Hematopoietic multipotent progenitor cell treated with erythropoietin and hydrocortisone succinate and interleukin-3 and kit ligand, for 15 days (in vitro differentiated cells): Measurements from ENCODE around the gene DMKN.

Experiments
- DNase-seq: peaks from one replicate; pipeline ENCODE4 v3.0.0-alpha.2; 2015; ENCODE audit warnings: low spot score

The DMKN gene

GRCh38 chr19:35513628-35514281, at the start of gene DMKN:
Gene DMKN, minus strand, starts transcription at chr19:35513649. Its CDS starts 174 bp downstream, at chr19:35513475.
- no peak for DNase-seq

GRCh38 chr19:35562776-35563175, 49.3 kb upstream of the DMKN start:
- no peak for DNase-seq

GRCh38 chr19:35562336-35562735, 48.9 kb upstream of the DMKN start:
- no peak for DNase-seq

- DNase-seq: no peak
These were observed 48.0 kb upstream of the DMKN start for GRCh38 chr19:35561436-35561835.

GRCh38 chr19:35560677-35561076, 47.2 kb upstream of the DMKN start:
- DNase-seq: no peak

- DNase-seq: no peak
These were observed 46.8 kb upstream of the DMKN start for GRCh38 chr19:35560271-35560670.

- DNase-seq: no peak
These were observed 46.3 kb upstream of the DMKN start for GRCh38 chr19:35559781-35560180.

GRCh38 chr19:35559281-35559659, 45.8 kb upstream of the DMKN start:
- DNase-seq: no peak

- no peak for DNase-seq
These were observed 45.2 kb upstream of the DMKN start for GRCh38 chr19:35558400-35559280.

- DNase-seq: peak; percentile 49
These were observed 44.3 kb upstream of the DMKN start for GRCh38 chr19:35557539-35558399.

- DNase-seq: no peak
These were observed 43.5 kb upstream of the DMKN start for GRCh38 chr19:35556846-35557538.

- no peak for DNase-seq
These were observed 42.7 kb upstream of the DMKN start for GRCh38 chr19:35556025-35556590.

- DNase-seq: no peak
These were observed 42.0 kb upstream of the DMKN start for GRCh38 chr19:35555301-35556005.

- DNase-seq: no peak
These were observed 40.6 kb upstream of the DMKN start for GRCh38 chr19:35554076-35554475.

GRCh38 chr19:35553385-35554000, 40.0 kb upstream of the DMKN start:
- no peak for DNase-seq

- DNase-seq: no peak
These were observed 39.3 kb upstream of the DMKN start for GRCh38 chr19:35552534-35553384.

- DNase-seq: no peak
These were observed 37.8 kb upstream of the DMKN start for GRCh38 chr19:35551091-35551810.

- no peak for DNase-seq
These were observed 36.6 kb upstream of the DMKN start for GRCh38 chr19:35549879-35550523.
